HG03439 (cell line): ENCODE measurements around the gene TREML1.

ENCODE experiments used
- ATAC-seq: cut with Tn5 transposase; IDR thresholded peaks from one replicate; pipeline ENCODE4 v1.9.1; 2021; ENCODE audit warnings: mild to moderate bottlenecking, moderate library complexity; ENCODE audit not compliant: unreplicated experiment

TREML1 gene

DNA sequence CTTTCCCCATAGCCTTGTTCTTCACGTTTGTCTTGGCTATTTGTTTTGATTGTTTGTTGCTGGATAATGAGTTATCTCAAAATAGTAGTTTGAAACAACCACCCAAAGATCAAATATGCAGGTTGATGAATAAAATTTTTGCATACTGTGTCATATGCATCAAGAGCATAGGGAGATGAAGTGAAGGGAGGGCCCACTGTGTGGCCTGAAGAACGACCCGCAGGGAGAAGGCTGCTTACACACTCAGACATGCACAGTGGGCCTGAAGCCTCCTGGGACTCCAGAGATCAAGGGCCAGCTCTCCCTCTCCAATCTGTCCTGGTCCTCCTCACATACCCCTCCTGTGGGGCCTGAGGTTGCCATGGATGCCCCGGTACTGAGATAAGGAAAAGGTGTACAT is 25.0 kb upstream of the TREML1 start:
- no peak for ATAC-seq

DNA sequence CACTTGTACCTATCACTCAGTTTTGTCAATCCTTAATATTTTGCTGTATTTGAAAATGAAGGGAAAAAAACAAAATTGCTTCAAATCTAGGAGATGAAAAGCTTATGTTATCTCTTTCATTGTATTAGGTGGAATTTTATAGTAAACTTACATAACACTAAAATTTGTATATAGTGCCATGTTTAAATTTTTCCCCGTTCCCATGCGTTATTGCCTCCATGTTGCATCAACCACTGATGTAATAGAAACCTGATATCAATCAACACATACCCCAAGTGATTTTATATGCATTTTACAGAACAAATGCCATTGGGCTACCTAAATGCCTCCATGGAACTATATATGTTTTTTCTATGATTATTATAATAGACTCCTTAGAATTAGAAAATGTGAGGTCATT is 23.5 kb upstream of the TREML1 start:
- ATAC-seq, result no peak

- ATAC-seq, result no peak
These were observed 23.1 kb upstream of the TREML1 start for GRCh38 chr6:41177287-41177686.

DNA sequence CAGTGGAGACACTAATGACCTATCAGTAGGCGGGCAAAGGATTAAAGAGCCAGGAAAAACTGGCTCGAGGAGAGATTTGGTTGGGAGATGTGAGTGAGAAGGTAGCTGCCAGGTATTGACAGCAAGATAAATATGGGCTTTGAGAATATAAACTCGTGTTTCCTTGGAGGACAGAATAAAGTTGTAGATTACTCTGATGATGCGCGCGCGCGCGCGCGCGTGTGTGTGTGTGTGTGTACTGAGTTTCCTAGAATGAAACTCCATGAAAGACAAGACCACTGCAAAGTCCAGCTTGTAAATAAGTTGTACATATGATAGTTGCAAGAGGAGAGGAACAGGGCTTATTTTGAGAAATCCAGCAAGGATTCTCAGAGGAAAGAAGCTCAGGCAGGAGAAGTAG is 22.0 kb upstream of the TREML1 start:
- no peak for ATAC-seq

DNA sequence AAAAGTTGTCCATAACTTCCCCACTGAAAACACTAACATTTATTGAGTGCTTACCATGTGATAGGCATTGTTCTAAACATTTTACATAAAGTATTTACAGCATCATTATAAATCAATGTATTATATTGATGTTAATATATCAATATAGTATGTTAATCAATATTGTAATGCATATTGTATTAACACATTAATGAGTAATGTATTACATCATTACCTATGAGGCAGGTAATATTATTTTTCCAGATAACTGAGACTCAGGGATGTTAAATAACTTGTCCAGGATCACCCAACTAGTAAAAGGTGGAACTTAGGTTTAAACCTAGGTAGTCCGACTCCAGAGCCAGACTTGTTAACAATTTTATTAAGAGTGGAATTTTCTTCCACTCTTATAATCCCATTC is 20.9 kb upstream of the TREML1 start:
- no peak for ATAC-seq

DNA sequence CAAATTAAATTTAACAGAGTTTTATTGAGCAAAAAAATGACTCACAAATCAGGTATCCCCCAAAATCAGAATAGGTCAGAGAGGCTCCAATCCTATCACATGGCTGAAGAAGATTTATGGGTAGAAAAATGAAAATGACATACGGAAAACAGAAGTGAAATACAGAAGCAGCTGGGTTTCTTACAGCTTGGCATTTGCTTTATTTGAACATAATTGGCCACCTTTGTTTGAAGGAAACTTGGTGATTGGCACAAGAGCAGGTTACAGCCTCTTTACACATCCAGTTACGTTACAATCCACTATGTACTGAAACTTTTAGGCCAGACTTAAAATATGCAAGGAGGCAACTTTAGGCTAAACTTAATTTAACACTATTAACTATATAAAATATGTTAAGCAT is 20.5 kb upstream of the TREML1 start:
- ATAC-seq, result no peak

DNA sequence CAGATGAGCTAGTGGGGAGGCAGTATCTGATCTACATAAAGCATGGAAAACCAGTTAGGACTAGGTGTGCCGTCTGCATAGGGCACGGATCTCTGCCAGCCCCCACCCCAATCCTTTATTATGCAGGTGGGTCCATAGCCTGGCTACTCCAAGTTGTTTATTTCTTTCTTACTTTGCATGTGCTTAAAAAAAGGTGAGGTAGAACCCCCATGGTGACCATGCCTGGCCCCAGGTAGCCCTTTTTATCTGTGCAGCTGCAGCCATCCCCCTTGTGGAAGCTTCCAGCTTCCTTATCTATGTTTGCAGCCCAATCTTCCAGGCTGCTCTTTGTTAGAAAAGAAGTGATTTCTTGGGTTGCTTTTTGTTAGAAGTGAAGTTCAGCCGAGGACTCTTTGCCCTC is 17.8 kb upstream of the TREML1 start:
- ATAC-seq, result no peak

- no peak for ATAC-seq
These were observed 16.5 kb upstream of the TREML1 start for GRCh38 chr6:41170547-41171160.

- ATAC-seq, result no peak
These were observed 13.2 kb upstream of the TREML1 start for GRCh38 chr6:41167173-41167963.

DNA sequence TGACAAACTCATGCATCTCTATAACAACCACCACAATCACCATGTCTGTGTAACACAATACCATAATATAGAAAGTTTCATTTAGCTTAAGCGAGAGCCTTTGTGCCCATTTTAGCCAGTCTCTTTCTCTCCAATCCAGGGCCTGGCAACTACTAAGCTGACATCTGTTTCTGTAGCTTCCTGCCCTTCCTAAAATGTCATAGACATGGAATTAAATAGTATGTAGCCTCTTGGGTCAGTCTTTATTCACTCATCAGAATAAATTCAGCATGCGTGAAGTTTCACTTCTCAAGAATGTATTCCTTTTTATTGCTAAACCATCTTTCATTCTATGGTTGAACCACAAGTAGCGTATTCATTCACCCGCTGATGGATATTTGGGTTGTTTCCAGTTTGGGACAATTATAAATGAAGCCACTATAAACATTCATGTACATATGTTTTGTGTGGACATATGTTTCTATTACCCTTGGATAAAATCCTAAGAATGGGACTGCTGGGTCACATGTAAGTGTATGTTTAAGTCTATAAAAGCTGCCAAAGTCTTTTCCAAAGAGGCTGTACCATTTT is 10.5 kb upstream of the TREML1 start:
- no peak for ATAC-seq

DNA sequence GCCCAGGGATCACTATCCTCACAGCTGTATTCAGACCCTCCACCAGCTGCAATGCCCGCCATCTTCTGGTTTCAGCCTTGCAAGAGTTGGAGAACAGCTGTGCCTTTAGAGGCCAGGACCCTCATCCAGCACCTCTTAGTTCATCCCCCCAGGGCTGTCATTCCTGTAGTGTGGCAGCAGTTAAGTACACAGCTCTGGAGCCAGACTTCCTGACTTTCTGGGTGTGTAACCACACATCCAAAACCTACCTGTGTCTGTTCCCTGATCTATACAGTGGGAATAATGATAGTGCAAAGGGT is 9.2 kb upstream of the TREML1 start:
- no peak for ATAC-seq

- ATAC-seq, result no peak
These were observed 8.7 kb upstream of the TREML1 start, which contains the start of gene TREM2 for GRCh38 chr6:41162687-41163418. TREM2 (minus strand) TSS chr6:41163116; CDS start chr6:41163082, 34 bp downstream.

DNA sequence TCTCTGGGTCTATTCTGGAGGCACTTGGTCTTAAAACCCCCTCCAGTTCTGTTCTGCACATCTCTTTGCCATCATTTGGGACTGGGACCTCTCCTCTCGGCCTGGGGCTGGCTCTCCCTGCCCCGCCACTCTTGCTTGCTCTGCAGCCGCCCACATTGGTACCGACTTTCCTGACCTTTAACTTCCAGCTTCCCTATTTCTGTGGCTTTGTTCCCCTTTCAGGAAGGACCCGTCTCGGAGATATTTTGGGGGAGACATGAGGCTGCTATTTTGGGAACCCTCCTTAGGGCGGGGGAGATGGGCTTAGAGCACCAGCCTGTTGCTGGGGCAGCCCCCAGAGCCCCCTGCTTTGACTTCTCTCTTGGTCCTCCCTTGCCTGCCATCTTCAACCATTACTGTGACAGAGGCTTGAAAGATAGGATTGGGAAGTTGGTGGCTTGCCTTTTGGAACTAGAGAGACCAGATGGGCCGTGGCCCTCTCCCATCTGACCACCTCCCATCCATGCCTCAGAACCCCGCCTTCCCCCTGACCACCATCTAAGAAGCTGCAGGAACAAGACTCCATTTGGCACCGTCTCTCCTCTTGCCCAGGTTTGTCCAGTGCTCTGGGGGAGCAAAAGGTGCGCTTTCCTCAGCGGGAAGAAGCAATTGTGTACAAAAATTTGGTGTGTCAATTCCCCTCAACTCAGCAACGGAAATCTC is 7.9 kb upstream of the TREML1 start:
- ATAC-seq, result no peak

DNA sequence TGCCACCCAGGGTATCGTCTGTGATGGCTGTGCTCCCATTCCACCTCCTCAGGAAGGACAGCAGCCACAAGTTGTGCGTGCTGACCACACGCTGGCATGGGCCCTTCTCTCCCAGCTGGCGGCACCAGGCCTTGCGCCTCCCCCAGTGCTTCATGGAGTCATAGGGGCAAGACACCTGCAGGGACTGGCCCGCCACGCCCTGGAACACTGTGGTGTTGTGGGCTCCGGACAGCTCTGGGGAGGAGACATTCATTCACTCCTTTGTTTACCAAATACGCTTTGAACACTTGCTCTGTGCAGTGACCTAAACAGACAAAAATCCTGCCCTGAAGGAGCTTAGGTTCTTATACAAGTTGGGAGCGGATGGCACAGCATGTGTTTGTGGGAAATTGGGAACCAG is 7.2 kb upstream of the TREML1 start:
- no peak for ATAC-seq

- no peak for ATAC-seq
These were observed 6.8 kb upstream of the TREML1 start for GRCh38 chr6:41160933-41161332.

DNA sequence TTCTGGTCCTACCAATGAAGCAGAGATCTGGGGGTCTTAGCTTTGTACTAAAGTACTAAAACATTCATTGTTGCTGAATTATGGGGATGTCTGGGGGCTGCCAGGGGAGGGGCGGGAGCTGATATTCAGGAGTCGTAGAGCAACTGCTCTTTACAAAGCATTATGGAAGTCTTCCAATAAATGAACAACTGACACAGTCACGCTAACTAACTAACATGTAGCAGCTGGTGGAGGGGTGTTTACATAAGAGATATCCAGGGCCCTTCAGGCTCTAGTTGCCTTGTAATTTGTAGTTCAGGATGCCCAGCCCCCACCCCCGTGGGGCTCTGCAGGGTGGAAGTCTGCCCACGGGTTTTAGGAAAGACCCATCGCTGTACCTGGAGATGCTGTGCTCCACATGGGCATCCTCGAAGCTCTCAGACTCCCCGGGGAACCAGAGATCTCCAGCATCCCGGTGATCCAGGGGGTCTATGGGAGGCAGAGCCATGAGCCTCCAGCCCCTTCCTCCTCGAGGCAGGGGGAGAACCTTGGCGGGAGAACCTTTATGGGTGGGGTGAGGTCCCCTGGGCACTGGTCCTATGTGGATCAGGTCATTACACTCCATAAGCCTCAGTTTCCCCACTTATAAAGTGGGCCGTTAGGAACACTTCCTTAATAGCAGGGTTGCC is 5.4 kb upstream of the TREML1 start:
- ATAC-seq, result no peak

- no peak for ATAC-seq
These were observed 3.2 kb upstream of the TREML1 start for GRCh38 chr6:41157323-41157722.

DNA sequence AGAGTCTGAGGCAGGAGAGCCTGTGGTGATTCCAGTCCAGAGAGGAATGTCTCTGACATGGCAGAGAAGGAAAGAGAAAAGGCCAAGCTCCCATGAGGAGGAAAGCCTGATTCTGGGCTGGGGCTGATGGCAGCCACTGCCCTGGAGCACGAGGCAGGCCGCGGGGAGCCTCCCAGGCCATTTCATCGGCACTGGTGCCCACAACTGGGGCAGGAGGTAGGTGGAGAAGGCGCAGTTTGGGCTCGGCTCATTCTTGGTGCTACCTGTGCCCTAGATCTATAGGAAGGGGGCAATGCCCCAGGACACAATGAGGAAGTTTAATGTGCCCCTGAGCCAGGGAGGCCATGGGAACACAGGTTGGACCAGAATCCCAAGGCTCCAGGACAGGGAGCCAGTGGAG is 2.6 kb upstream of the TREML1 start:
- no peak for ATAC-seq

DNA sequence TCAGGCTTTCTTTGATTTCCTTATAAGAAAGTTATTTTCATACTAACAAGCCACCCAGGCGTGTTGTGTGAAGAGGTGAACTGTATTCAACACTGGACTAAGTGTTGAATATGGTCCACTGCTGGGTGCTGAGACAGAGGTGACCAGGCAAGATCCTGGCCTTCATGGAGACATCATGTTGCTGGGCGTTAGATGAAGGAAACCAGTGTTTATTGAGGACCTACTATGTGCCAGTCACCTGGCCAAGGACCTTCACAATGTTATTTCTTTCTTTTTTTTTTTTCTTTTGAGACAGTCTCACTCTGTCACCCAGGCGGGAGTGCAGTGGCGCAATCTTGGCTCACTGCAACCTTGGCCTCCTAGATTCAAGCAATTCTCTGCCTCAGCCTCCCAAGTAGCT is 1.9 kb upstream of the TREML1 start:
- ATAC-seq, result no peak

- no peak for ATAC-seq
These were observed 1.1 kb upstream of the TREML1 start for GRCh38 chr6:41155132-41155805.
